HPDE6-E6E7 (cell line): ENCODE data around the gene OPN1MW2.
"Not testable (repeated sequence)": the region's sequence is repeated elsewhere in the genome, so short reads cannot be mapped to it uniquely, and the experiment has no call there.

ENCODE experiments used
- DNase-seq: peaks from one replicate; pipeline ENCODE4 v3.0.0; 2011; ENCODE audit warnings: missing footprints; ENCODE audit errors: extremely low spot score

OPN1MW2 gene

GRCh38 chrX:154269245-154269644, 49.7 kb downstream of the OPN1MW2 start:
- not testable (repeated sequence) for DNase-seq
